Tibial artery (tissue), 4 donors: Measurements from ENCODE around the gene FAM151B.

Source experiments
- DNase-seq, 2 donors: peaks; one replicate each; pipeline ENCODE4 v3.0.0-alpha.2; 2019
- H3K27ac ChIP-seq, 2 donors: fragments of 200-600 bp; sonication (generic) in 1 of 2; 1 replicate in 1 of 2; 2 replicates in 1 of 2; pipeline ENCODE4 v1.5.1; 2018 to 2019; ENCODE audit warnings: mild to moderate bottlenecking in 1 of 2
- H3K27me3 ChIP-seq, 2 donors: fragments of 200-600 bp; sonication (generic) in 1 of 2; one replicate each; pipeline versions ENCODE4 v1.5.1 to v1.6.0; 2016 to 2019
- H3K36me3 ChIP-seq, 3 donors: fragments of 200-600 bp; sonication (generic) in 2 of 3; one replicate each; pipeline ENCODE4 v1.5.1; 2016 to 2019; ENCODE audit warnings: mild to moderate bottlenecking in 2 of 3
- H3K4me1 ChIP-seq, 4 donors: fragments of 200-600 bp; sonication (generic) in 2 of 4; 1 replicate in 3 of 4; 2 replicates in 1 of 4; pipeline ENCODE4 v1.5.1; 2016 to 2019
- H3K4me3 ChIP-seq, 2 donors: fragments of 200-600 bp; sonication (generic) in 1 of 2; 1 replicate in 1 of 2; 2 replicates in 1 of 2; pipeline ENCODE4 v1.5.1; 2018 to 2019; ENCODE audit warnings: mild to moderate bottlenecking in 2 of 2
- H3K9me3 ChIP-seq, 3 donors: fragments of 200-600 bp; sonication (generic) in 1 of 3; one replicate each; pipeline ENCODE4 v1.5.1; 2016 to 2019
- CTCF ChIP-seq, 2 experiments: fragments of 200-600 bp in 1 of 2; fragments of 450-650 bp in 1 of 2; IDR thresholded peaks; one replicate each; pipeline ENCODE4 v1.5.1; 2017 to 2019; ENCODE audit warnings: antibody characterized with exemption in 2 of 2, mild to moderate bottlenecking in 1 of 2, moderate library complexity in 1 of 2
- intact Hi-C: fragments of 100-400 bp; cut with DNase I; formaldehyde crosslinking; loops from one replicate; pipeline ENCODE4 v1.15.0; 2023; ENCODE audit warnings: low total_unique reads

FAM151B gene

DNA sequence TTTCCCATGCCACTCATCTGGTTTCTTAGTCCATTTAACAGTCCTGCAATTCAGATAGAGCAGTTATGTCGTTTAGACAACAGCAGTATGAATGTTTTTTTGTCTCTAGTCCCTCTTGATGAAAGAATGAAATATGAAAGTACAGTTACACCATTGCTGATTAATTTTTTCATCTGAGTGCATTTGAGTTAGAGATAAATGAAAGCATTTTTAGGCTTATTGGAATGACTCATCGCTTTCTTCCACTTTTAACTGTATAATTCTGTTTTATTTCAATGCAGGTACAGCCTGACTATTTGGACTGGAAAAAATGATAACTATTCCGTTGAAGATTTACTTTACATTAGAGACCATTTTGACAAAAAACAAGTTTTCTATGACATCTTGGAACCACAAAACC lies 53.5 kb downstream of the FAM151B start:
- H3K27ac ChIP-seq = no peak overlapping the region
- DNase-seq = no peak
- H3K9me3 ChIP-seq = peaks cover 0 to under 1% (median under 1%) of the 10 kb centered on the region in 3 donors
- no peak overlapping the region for H3K4me3 ChIP-seq
- no peak for TF ChIP-seq CTCF (IDR thresholded peaks at IDR 0.05)
- H3K27me3 ChIP-seq = no peaks in the 10 kb centered on the region
- intact Hi-C loops = no loop called here
- no peaks in the 10 kb centered on the region for H3K4me1 ChIP-seq
- no peaks in the 10 kb centered on the region for H3K36me3 ChIP-seq

DNA sequence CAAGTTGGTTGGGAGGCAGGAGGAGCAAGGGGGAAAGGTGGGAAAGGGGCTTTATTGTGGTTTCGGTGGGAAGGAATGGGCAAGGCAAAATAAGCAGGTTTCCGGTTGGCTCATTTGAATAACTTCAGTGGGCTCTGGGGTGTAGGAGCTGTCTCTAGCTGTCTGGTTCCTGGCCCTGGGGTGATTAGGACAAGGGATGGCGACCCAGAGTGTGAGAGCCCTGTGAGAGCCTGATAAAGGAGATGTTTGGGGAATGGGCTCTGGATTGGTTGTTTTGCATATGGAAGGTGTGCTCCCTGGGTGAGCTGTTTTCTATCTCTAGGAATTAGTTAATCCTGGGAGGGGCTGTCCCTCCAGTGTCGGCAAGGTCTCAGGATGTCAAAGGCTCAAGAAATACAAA lies 66.7 kb downstream of the FAM151B start:
- Histone ChIP-seq H3K9me3 (no peaks in the 10 kb centered on the region), H3K27me3 (peaks cover 0 to 8% of the 10 kb centered on the region in 2 donors), H3K36me3 (no peaks in the 10 kb centered on the region), H3K4me1 (no peaks in the 10 kb centered on the region), H3K27ac (no peak overlapping the region), H3K4me3 (no peak overlapping the region)
- TF ChIP-seq CTCF (IDR thresholded peaks at IDR 0.05) = no peak
- intact Hi-C loops = no loop called here
- no peak for DNase-seq

DNA sequence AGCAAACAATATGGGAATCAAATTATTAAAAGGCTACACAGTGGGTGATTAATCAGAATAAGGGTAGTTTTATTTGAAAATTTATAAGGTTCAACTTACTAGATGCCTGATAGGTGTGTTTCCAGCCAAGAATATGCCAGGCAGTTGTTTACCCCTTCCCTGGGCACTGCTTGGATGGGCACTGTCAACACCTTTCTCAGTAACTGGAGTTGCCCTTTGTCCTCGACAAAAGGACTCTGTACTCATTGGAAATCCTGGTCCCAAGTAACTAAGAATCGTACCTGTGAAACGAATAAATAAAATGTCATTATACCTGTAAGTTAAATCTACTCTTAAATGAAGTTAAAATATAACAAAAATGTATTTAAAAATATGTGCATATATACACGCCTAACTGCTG lies 67.2 kb downstream of the FAM151B start:
- TF ChIP-seq CTCF (IDR thresholded peaks at IDR 0.05) = no peak
- no peaks in the 10 kb centered on the region for H3K36me3 ChIP-seq
- DNase-seq = no peak
- H3K27me3 ChIP-seq = peaks cover 0 to 9% of the 10 kb centered on the region in 2 donors
- intact Hi-C loops = no loop called here
- H3K27ac ChIP-seq = no peak overlapping the region
- no peaks in the 10 kb centered on the region for H3K4me1 ChIP-seq
- H3K9me3 ChIP-seq = no peaks in the 10 kb centered on the region
- no peak overlapping the region for H3K4me3 ChIP-seq

- no peak for DNase-seq
- intact Hi-C loops = no loop called here
- TF ChIP-seq CTCF (IDR thresholded peaks at IDR 0.05) = no peak
- Histone ChIP-seq H3K9me3 (no peaks in the 10 kb centered on the region), H3K27me3 (peaks cover 0 to 9% of the 10 kb centered on the region in 2 donors), H3K4me1 (no peaks in the 10 kb centered on the region), H3K27ac (no peak overlapping the region), H3K36me3 (no peaks in the 10 kb centered on the region), H3K4me3 (no peak overlapping the region)
Observed at GRCh38 chr5:80559244-80559643, 71.3 kb downstream of the FAM151B start.

GRCh38 chr5:80565330-80565729 lies 77.4 kb downstream of the FAM151B start:
- no peaks in the 10 kb centered on the region for H3K9me3 ChIP-seq
- intact Hi-C loops = no loop called here
- TF ChIP-seq CTCF (IDR thresholded peaks at IDR 0.05) = no peak
- peaks cover 0 to 22% of the 10 kb centered on the region in 2 donors for H3K27me3 ChIP-seq
- peaks cover 0 to 15% (median 14%) of the 10 kb centered on the region in 4 donors for H3K4me1 ChIP-seq
- no peak overlapping the region for H3K4me3 ChIP-seq
- no peak overlapping the region for H3K27ac ChIP-seq
- DNase-seq = no peak
- H3K36me3 ChIP-seq = no peaks in the 10 kb centered on the region

- H3K4me3 ChIP-seq = no peak overlapping the region
- H3K9me3 ChIP-seq = no peaks in the 10 kb centered on the region
- DNase-seq = no peak
- H3K4me1 ChIP-seq = peaks cover 0 to 17% (median 16%) of the 10 kb centered on the region in 4 donors
- TF ChIP-seq CTCF (IDR thresholded peaks at IDR 0.05) = no peak
- H3K36me3 ChIP-seq = no peaks in the 10 kb centered on the region
- intact Hi-C loops = no loop called here
- H3K27ac ChIP-seq = no peak overlapping the region
- peaks cover 0 to 37% of the 10 kb centered on the region in 2 donors for H3K27me3 ChIP-seq
Observed at GRCh38 chr5:80566711-80567259, 78.9 kb downstream of the FAM151B start.
